Neutrophil (primary cell): ENCODE data around the gene COL4A1.

Experiments
- H3K27ac ChIP-seq: fragments of 200-600 bp; sonication (generic); 2 replicates; pipeline ENCODE4 v1.5.1; 2016; ENCODE audit warnings: mild to moderate bottlenecking, moderate library complexity
- H3K27me3 ChIP-seq: fragments of 200-600 bp; sonication (generic); 2 replicates; pipeline ENCODE4 v1.6.0; 2016; ENCODE audit warnings: mild to moderate bottlenecking
- H3K36me3 ChIP-seq: fragments of 200-600 bp; sonication (generic); 2 replicates; pipeline ENCODE4 v1.5.1; 2017
- H3K4me1 ChIP-seq, 2 experiments: fragments of 200-600 bp in 1 of 2; sonication (generic) in 1 of 2; 1 replicate in 1 of 2; 2 replicates in 1 of 2; pipeline versions ENCODE4 v1.5.1 to v1.6.1; 2013 to 2016; ENCODE audit warnings: low read depth in 1 of 2, low read length in 1 of 2, mild to moderate bottlenecking in 1 of 2, moderate library complexity in 1 of 2; ENCODE audit not compliant: control insufficient read depth in 1 of 2, insufficient read depth in 1 of 2
- H3K4me3 ChIP-seq, 2 experiments: fragments of 200-600 bp in 1 of 2; sonication (generic) in 1 of 2; 1 replicate in 1 of 2; 2 replicates in 1 of 2; pipeline ENCODE4 v1.5.1; 2013 to 2016; ENCODE audit warnings: low read depth in 1 of 2, low read length in 1 of 2, mild to moderate bottlenecking in 1 of 2, moderate library complexity in 1 of 2
- H3K9me3 ChIP-seq: fragments of 200-600 bp; sonication (generic); 2 replicates; pipeline ENCODE4 v1.5.1; 2016
- CTCF ChIP-seq: fragments of 200-600 bp; sonication (generic); IDR thresholded peaks from 2 replicates; pipeline ENCODE4 v1.5.1; 2016; ENCODE audit warnings: antibody characterized with exemption

COL4A1 gene

GRCh38 chr13:110272227-110272626 is 34.7 kb downstream of the COL4A1 start:
- Histone ChIP-seq H3K27me3 (peaks cover 38% of the 10 kb centered on the region), H3K4me1 (no peaks in the 10 kb centered on the region), H3K4me3 (no peak overlapping the region), H3K36me3 (no peaks in the 10 kb centered on the region), H3K27ac (no peak overlapping the region), H3K9me3 (no peaks in the 10 kb centered on the region)
- no peak for TF ChIP-seq CTCF

GRCh38 chr13:110271313-110271712 is 35.6 kb downstream of the COL4A1 start:
- Histone ChIP-seq H3K27ac (no peak overlapping the region), H3K27me3 (peaks cover 47% of the 10 kb centered on the region), H3K36me3 (no peaks in the 10 kb centered on the region), H3K9me3 (no peaks in the 10 kb centered on the region), H3K4me3 (no peak overlapping the region), H3K4me1 (no peaks in the 10 kb centered on the region)
- TF ChIP-seq CTCF = no peak

GRCh38 chr13:110270507-110270906 is 36.5 kb downstream of the COL4A1 start:
- H3K9me3 ChIP-seq = no peaks in the 10 kb centered on the region
- TF ChIP-seq CTCF = no peak
- H3K36me3 ChIP-seq = no peaks in the 10 kb centered on the region
- H3K27ac ChIP-seq = no peak overlapping the region
- H3K4me1 ChIP-seq = no peaks in the 10 kb centered on the region
- H3K27me3 ChIP-seq = peaks cover 55% of the 10 kb centered on the region
- H3K4me3 ChIP-seq = no peak overlapping the region

- Histone ChIP-seq H3K36me3 (no peaks in the 10 kb centered on the region), H3K27me3 (peaks cover 64% of the 10 kb centered on the region), H3K9me3 (no peaks in the 10 kb centered on the region)
Measured at GRCh38 chr13:110269509-110270185, 37.3 kb downstream of the COL4A1 start.

GRCh38 chr13:110268576-110269185 is 38.3 kb downstream of the COL4A1 start:
- Histone ChIP-seq H3K36me3 (no peaks in the 10 kb centered on the region), H3K4me3 (no peak overlapping the region), H3K27ac (no peak overlapping the region), H3K4me1 (no peaks in the 10 kb centered on the region), H3K27me3 (peaks cover 65% of the 10 kb centered on the region), H3K9me3 (no peaks in the 10 kb centered on the region)
- TF ChIP-seq CTCF = no peak

More at GRCh38 chr13:110269509-110270185, 37.3 kb downstream of the COL4A1 start:
- no peak overlapping the region for H3K4me3 ChIP-seq
- TF ChIP-seq CTCF = no peak
- no peaks in the 10 kb centered on the region for H3K4me1 ChIP-seq
- H3K27ac ChIP-seq = no peak overlapping the region
